Breast epithelium (tissue), 4 donors: ENCODE results near the gene TUFT1. TPM values are rescaled to one million over a fixed set of nuclear protein-coding genes. Genes with fewer than 3 reads are reported as not detected.
A peak's percentile ranks its signal among the peaks of the same experiment; 100 is the strongest.
"Not testable (repeated sequence)": the region's sequence is repeated elsewhere in the genome, so short reads cannot be mapped to it uniquely, and the experiment has no call there.

Source experiments
- DNase-seq, 2 donors: peaks; one replicate each; pipeline ENCODE4 v3.0.0-alpha.2; 2019; ENCODE audit warnings: low spot score in 2 of 2
- H3K27ac ChIP-seq, 2 donors: fragments of 200-600 bp; sonication (generic) in 1 of 2; one replicate each; pipeline ENCODE4 v1.5.1; 2016 to 2019; ENCODE audit warnings: mild to moderate bottlenecking in 1 of 2
- H3K27me3 ChIP-seq, 2 donors: fragments of 200-600 bp; sonication (generic) in 1 of 2; one replicate each; pipeline versions ENCODE4 v1.5.1 to v1.6.0; 2017 to 2019; ENCODE audit warnings: control low read depth in 1 of 2, mild to moderate bottlenecking in 1 of 2
- H3K36me3 ChIP-seq: fragments of 200-600 bp; one replicate; pipeline ENCODE4 v1.5.1; 2019
- H3K4me1 ChIP-seq, 2 donors: fragments of 200-600 bp; sonication (generic); one replicate each; pipeline ENCODE4 v1.5.1; 2016 to 2019; ENCODE audit warnings: control low read depth in 1 of 2
- H3K4me3 ChIP-seq, 3 donors: fragments of 200-600 bp; sonication (generic); 1 replicate in 2 of 3; 2 replicates in 1 of 3; pipeline ENCODE4 v1.5.1; 2016 to 2019; ENCODE audit warnings: mild to moderate bottlenecking in 3 of 3, moderate library complexity in 2 of 3
- H3K9me3 ChIP-seq, 2 donors: fragments of 200-600 bp; sonication (generic) in 1 of 2; one replicate each; pipeline ENCODE4 v1.5.1; 2016 to 2019; ENCODE audit warnings: control low read depth in 1 of 2
- POLR2A ChIP-seq: fragments of 450-650 bp; IDR thresholded peaks from one replicate; pipeline ENCODE4 v1.6.1; 2016; ENCODE audit warnings: antibody characterized with exemption, mild to moderate bottlenecking, moderate library complexity
- POLR2AphosphoS5 ChIP-seq, 3 donors: sonication (generic); formaldehyde crosslinking; IDR thresholded peaks; one replicate each; pipeline ENCODE4 v1.6.1; 2017; ENCODE audit warnings: antibody characterized with exemption in 3 of 3
- intact Hi-C: fragments of 100-400 bp; cut with DNase I; formaldehyde crosslinking; loops from one replicate; pipeline ENCODE4 v1.15.1; 2023; ENCODE audit warnings: low total_unique reads
- total RNA-seq, 3 donors: library from RNA; depleted of rRNA; stranded (reverse); fragments of >200 nt; gene quantifications; one replicate each; pipeline ENCODE4 v1.1.0, GENCODE V29; 2016
- TF ChIP-seq, protein P1 (sequence below), 3 donors: fragments of 450-650 bp; IDR thresholded peaks; one replicate each; pipeline ENCODE4 v1.5.1; 2016 to 2017; ENCODE audit warnings: antibody characterized with exemption in 3 of 3, mild to moderate bottlenecking in 3 of 3, moderate library complexity in 3 of 3

The TUFT1 gene
- total RNA-seq, 3 donors from 2014 or later: 7.2 to 21.2 (median 13.4) TPM

DNA sequence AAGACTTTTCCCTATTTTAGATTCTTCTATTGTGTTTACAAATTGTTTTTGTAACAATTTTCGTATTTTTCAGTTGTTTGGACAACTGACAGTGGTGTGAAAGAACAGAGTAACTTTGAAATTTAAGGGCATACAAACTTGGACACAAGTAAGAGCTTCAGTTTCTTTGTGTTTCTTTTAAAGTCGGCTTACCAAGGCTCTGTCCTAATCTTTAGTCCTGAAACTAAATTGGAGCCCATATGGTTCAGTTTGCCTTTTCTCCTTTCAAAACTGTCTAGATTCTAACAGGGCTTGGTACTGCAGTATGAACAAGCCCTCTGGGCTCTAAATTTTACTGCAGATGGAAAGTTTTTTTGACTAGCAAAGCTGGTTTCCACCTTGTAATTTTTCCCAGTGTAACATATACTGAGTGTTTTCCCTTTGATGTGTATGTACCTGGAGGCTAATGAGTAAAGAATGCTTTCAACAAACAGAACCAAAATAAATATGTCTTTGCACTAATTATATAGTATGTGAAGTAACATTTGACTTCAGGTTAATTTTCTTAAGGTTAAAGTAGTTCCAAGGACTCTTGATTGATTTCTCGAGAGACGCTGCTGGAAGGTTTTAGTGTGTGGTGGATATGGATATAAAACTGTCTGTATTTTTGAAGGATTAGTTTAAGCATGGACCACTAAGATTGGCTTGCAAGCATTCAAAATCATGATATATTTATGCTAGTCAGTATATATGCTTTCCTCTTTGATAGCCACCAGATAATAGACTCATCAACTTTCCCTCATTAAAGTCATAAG is 75.8 kb downstream of the TUFT1 start:
- H3K4me3 ChIP-seq: no peak overlapping the region
- H3K27me3 ChIP-seq: no peaks in the 10 kb centered on the region
- H3K27ac ChIP-seq: no peak overlapping the region
- H3K36me3 ChIP-seq: no peaks in the 10 kb centered on the region
- TF ChIP-seq POLR2AphosphoS5 (IDR thresholded peaks at IDR 0.05) (no peak), POLR2A (no peak)
- TF ChIP-seq, protein P1, sequence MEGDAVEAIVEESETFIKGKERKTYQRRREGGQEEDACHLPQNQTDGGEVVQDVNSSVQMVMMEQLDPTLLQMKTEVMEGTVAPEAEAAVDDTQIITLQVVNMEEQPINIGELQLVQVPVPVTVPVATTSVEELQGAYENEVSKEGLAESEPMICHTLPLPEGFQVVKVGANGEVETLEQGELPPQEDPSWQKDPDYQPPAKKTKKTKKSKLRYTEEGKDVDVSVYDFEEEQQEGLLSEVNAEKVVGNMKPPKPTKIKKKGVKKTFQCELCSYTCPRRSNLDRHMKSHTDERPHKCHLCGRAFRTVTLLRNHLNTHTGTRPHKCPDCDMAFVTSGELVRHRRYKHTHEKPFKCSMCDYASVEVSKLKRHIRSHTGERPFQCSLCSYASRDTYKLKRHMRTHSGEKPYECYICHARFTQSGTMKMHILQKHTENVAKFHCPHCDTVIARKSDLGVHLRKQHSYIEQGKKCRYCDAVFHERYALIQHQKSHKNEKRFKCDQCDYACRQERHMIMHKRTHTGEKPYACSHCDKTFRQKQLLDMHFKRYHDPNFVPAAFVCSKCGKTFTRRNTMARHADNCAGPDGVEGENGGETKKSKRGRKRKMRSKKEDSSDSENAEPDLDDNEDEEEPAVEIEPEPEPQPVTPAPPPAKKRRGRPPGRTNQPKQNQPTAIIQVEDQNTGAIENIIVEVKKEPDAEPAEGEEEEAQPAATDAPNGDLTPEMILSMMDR (IDR thresholded peaks at IDR 0.05): no peak
- DNase-seq: no peak
- intact Hi-C loops: no loop called here
- H3K4me1 ChIP-seq: no peaks in the 10 kb centered on the region
- no peaks in the 10 kb centered on the region for H3K9me3 ChIP-seq

DNA sequence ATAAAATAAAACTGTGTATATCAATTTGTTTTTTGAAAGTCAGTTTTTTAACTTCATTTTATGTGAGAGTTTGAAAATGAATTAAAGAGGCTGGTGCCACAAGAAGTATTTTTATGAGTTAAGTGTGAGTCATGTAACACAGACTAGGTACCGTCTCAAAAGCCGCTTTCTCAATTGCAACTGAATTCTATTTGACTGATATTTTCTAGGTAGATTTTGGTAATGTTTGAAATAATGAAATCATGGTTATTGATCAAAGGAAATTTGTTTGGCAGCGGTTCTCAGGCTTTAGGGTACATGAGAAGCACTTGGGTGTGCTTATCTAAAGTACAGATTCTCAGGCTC is 76.4 kb downstream of the TUFT1 start:
- H3K36me3 ChIP-seq: no peaks in the 10 kb centered on the region
- no peaks in the 10 kb centered on the region for H3K4me1 ChIP-seq
- H3K27me3 ChIP-seq: no peaks in the 10 kb centered on the region
- H3K27ac ChIP-seq: no peak overlapping the region
- intact Hi-C loops: no loop called here
- no peaks in the 10 kb centered on the region for H3K9me3 ChIP-seq
- TF ChIP-seq POLR2A (no peak), POLR2AphosphoS5 (IDR thresholded peaks at IDR 0.05) (no peak)
- TF ChIP-seq, protein P1 (IDR thresholded peaks at IDR 0.05): no peak
- no peak for DNase-seq
- no peak overlapping the region for H3K4me3 ChIP-seq

DNA sequence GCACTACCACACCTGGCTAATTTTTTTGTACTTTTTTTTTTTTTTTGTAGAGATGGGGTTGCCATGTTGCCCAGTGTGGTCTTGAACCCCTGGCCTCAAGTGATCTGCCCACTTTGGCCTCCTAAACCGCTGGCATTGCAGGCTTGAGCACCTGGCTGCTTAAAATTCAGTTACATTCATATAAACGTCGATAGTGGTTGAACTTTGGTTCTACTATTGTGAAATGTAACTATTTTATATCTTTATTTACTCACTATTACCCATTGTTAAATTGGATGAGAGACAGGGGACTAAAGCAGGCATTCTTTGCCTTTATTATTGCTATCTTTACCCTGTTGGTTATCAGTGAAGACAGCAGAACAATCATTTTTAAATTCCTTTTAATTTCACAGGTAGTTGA is 77.9 kb downstream of the TUFT1 start:
- Histone ChIP-seq H3K4me1 (no peaks in the 10 kb centered on the region), H3K36me3 (no peaks in the 10 kb centered on the region), H3K9me3 (no peaks in the 10 kb centered on the region), H3K4me3 (no peak overlapping the region), H3K27me3 (no peaks in the 10 kb centered on the region), H3K27ac (no peak overlapping the region)
- DNase-seq: no peak
- intact Hi-C loops: no loop called here
- TF ChIP-seq POLR2A (no peak), POLR2AphosphoS5 (IDR thresholded peaks at IDR 0.05) (no peak)
- TF ChIP-seq, protein P1 (IDR thresholded peaks at IDR 0.05): no peak

DNA sequence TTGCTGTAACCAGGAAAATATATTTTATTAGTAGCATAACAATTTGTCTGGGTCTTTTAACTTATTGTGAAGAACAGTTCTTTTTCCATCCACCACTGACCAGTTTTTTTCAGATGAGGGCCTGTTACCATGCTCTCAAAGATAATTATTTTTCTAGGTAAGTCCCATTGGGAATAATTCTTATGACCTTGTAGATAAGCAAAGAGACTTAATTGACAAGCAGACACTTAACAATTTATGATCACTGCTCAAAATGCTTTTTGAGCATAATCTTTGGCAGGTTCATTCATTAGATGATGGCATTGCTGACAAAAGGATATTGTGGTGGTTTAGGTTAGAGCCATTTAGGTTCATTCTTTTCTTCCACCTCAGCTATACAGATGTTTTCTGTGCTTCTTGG is 78.4 kb downstream of the TUFT1 start:
- Histone ChIP-seq H3K27ac (no peak overlapping the region), H3K36me3 (no peaks in the 10 kb centered on the region), H3K4me1 (no peaks in the 10 kb centered on the region), H3K27me3 (no peaks in the 10 kb centered on the region), H3K4me3 (no peak overlapping the region), H3K9me3 (no peaks in the 10 kb centered on the region)
- intact Hi-C loops: no loop called here
- TF ChIP-seq POLR2A (no peak), POLR2AphosphoS5 (IDR thresholded peaks at IDR 0.05) (no peak)
- TF ChIP-seq, protein P1 (IDR thresholded peaks at IDR 0.05): no peak
- DNase-seq: no peak

DNA sequence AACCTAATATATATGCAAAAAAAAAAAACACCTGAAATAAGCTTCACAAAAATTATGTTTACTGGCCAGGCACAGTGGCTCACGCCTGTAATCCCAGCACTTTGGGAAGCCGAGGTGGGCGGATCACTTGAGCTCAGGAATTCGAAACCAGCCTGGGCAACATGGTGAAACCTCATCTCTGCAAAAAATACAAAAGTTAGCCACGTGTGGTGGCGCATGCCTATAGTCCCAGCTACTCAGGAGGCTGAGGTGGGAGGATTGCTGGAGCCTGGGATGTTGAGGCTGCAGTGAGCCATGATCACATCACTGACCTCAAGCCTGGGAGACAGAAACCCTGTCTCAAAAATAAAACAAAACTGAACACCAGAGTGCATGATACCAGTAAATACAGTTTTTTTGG is 78.9 kb downstream of the TUFT1 start:
- DNase-seq, H3K27me3 ChIP-seq, H3K9me3 ChIP-seq, H3K4me1 ChIP-seq, H3K4me3 ChIP-seq, intact Hi-C loops, H3K36me3 ChIP-seq: not testable (repeated sequence)
- peak overlapping the region; percentile 61 to 69 for H3K27ac ChIP-seq
